ENCODE measurements around the gene KLHL14. TPM values are rescaled to one million over a fixed set of nuclear protein-coding genes. Genes with fewer than 3 reads are reported as not detected.
A peak's percentile ranks its signal among the peaks of the same experiment; 100 is the strongest.

The KLHL14 gene
- total and polyA plus RNA-seq, 2 of the 13 experiments (the other 11 are each of a cell fraction or from before 2014, with no cell fraction given): 16.0 to 41.8 TPM

DNA sequence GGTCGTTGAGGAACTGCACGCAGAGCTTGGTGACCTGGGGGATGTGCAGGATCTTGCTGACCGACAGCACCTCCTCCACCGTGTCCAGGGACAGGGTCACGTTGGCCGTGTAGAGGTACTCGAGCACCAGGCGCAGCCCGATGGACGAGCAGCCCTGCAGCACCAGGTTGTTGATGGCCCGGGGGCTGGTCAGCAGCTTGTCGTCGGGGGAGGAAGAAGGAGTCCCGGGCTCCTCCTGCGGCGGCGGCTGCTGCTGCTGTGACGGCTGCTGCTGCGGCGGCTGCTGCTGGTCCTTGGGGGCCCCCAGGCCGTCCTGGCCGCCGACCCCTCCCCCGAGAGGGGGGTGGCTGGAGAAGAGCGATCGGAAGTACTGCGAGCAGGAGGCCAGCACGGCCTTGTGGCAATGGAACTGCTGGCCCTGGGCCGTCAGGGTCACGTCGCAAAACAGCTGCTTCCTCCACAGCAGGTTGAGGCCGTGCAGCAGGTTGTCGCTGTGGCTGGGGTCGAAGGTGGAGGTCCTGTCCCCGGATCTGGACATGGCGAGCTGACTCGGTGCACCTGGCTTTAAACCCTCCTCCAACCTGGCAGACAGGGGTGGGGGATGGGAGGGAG lies 2.7 kb downstream of the KLHL14 start (continued):
- no peak for TF ChIP-seq ZNF431 (CRISPR knock-in tag; IDR thresholded peaks at IDR 0.05; ENCODE audit: borderline replicate concordance, low read depth)
- no peak for TF ChIP-seq ZNF670 (CRISPR knock-in tag; IDR thresholded peaks at IDR 0.05; ENCODE audit: borderline replicate concordance)
- TF ChIP-seq, protein P1, sequence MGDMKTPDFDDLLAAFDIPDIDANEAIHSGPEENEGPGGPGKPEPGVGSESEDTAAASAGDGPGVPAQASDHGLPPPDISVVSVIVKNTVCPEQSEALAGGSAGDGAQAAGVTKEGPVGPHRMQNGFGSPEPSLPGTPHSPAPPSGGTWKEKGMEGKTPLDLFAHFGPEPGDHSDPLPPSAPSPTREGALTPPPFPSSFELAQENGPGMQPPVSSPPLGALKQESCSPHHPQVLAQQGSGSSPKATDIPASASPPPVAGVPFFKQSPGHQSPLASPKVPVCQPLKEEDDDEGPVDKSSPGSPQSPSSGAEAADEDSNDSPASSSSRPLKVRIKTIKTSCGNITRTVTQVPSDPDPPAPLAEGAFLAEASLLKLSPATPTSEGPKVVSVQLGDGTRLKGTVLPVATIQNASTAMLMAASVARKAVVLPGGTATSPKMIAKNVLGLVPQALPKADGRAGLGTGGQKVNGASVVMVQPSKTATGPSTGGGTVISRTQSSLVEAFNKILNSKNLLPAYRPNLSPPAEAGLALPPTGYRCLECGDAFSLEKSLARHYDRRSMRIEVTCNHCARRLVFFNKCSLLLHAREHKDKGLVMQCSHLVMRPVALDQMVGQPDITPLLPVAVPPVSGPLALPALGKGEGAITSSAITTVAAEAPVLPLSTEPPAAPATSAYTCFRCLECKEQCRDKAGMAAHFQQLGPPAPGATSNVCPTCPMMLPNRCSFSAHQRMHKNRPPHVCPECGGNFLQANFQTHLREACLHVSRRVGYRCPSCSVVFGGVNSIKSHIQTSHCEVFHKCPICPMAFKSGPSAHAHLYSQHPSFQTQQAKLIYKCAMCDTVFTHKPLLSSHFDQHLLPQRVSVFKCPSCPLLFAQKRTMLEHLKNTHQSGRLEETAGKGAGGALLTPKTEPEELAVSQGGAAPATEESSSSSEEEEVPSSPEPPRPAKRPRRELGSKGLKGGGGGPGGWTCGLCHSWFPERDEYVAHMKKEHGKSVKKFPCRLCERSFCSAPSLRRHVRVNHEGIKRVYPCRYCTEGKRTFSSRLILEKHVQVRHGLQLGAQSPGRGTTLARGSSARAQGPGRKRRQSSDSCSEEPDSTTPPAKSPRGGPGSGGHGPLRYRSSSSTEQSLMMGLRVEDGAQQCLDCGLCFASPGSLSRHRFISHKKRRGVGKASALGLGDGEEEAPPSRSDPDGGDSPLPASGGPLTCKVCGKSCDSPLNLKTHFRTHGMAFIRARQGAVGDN (CRISPR knock-in tag; IDR thresholded peaks at IDR 0.05): peak; percentile 82
- TF ChIP-seq ZNF264 (CRISPR knock-in tag; IDR thresholded peaks at IDR 0.05): no peak; the same call in 1 of the 2 replicates
- 0 out of 2 replicates have a peak, but pooled peaks have one; percentile 53 for TF ChIP-seq ZNF234 (CRISPR knock-in tag; conservative IDR thresholded peaks at IDR 0.05)
- TF ChIP-seq, protein P2, sequence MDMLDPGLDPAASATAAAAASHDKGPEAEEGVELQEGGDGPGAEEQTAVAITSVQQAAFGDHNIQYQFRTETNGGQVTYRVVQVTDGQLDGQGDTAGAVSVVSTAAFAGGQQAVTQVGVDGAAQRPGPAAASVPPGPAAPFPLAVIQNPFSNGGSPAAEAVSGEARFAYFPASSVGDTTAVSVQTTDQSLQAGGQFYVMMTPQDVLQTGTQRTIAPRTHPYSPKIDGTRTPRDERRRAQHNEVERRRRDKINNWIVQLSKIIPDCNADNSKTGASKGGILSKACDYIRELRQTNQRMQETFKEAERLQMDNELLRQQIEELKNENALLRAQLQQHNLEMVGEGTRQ (IDR thresholded peaks at IDR 0.05; ENCODE audit: low read depth, low read length): no peak
- TF ChIP-seq, protein P2 (CRISPR knock-in tag; IDR thresholded peaks at IDR 0.05; ENCODE audit: borderline replicate concordance): no peak; the same call in 1 of the 2 replicates
- TF ChIP-seq, protein P3, sequence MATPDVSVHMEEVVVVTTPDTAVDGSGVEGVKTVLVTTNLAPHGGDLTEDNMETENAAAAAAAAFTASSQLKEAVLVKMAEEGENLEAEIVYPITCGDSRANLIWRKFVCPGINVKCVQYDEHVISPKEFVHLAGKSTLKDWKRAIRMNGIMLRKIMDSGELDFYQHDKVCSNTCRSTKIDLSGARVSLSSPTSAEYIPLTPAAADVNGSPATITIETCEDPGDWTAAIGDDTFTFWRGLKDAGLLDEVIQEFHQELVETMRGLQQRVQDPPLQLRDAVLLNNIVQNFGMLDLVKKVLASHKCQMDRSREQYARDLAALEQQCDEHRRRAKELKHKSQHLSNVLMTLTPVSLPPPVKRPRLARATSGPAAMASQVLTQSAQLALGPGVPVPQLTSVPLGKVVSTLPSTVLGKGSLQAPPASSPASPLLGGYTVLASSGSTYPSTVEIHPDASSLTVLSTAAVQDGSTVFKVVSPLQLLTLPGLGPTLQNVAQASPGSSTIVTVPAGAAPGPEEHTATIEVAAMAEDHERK (CRISPR knock-in tag; IDR thresholded peaks at IDR 0.05; ENCODE audit: low read depth): no peak
- no peak for TF ChIP-seq EZH2 (conservative IDR thresholded peaks at IDR 0.05; ENCODE audit: low read depth, low read length)
- TF ChIP-seq, protein P4, sequence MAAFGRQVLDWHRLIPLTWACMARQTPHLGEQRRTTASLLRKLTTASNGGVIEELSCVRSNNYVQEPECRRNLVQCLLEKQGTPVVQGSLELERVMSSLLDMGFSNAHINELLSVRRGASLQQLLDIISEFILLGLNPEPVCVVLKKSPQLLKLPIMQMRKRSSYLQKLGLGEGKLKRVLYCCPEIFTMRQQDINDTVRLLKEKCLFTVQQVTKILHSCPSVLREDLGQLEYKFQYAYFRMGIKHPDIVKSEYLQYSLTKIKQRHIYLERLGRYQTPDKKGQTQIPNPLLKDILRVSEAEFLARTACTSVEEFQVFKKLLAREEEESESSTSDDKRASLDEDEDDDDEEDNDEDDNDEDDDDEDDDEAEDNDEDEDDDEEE (CRISPR knock-in tag; IDR thresholded peaks at IDR 0.05): 0 out of 2 replicates have a peak, but pooled peaks have one; percentile 9
- TF ChIP-seq ASH2L (IDR thresholded peaks at IDR 0.05; ENCODE audit: insufficient read length, low read depth, low read length): peak; percentile 14
- no peak for TF ChIP-seq RORA (CRISPR knock-in tag; IDR thresholded peaks at IDR 0.05)
- no peak for TF ChIP-seq FOXK1 (CRISPR knock-in tag; IDR thresholded peaks at IDR 0.05; ENCODE audit: borderline replicate concordance, low read depth)
- no peak; the same call in 1 of the 2 replicates for TF ChIP-seq ZNF564 (CRISPR knock-in tag; IDR thresholded peaks at IDR 0.05)

All from HepG2 (cell line).